NCI-H2227 treated with DMSO at 0.1 percent for 48 hours (cell line): ENCODE data around the gene ADAM33.

ENCODE experiments used
- DNase-seq: peaks from one replicate; lab custom pipeline; 2025; lab: John Stamatoyannopoulos, UW

Gene ADAM33

GRCh38 chr20:3646651-3647050 is 35.2 kb downstream of the ADAM33 start:
- DNase-seq, result no peak

- no peak for DNase-seq
Measured at GRCh38 chr20:3646067-3646440, 35.8 kb downstream of the ADAM33 start.

GRCh38 chr20:3645309-3646066 is 36.3 kb downstream of the ADAM33 start:
- no peak for DNase-seq

- DNase-seq, result no peak
Measured at GRCh38 chr20:3640259-3640658, 41.6 kb downstream of the ADAM33 start.

- DNase-seq, result no peak
Measured at GRCh38 chr20:3635346-3635745, 46.5 kb downstream of the ADAM33 start.

- no peak for DNase-seq
Measured at GRCh38 chr20:3633913-3634478, 47.8 kb downstream of the ADAM33 start.

- no peak for DNase-seq
Measured at GRCh38 chr20:3632311-3633004, 49.4 kb downstream of the ADAM33 start.

- no peak for DNase-seq
Measured at GRCh38 chr20:3631534-3631933, 50.3 kb downstream of the ADAM33 start.

- DNase-seq, result no peak
Measured at GRCh38 chr20:3630429-3630828, 51.4 kb downstream of the ADAM33 start.

GRCh38 chr20:3629893-3630292 is 51.9 kb downstream of the ADAM33 start:
- no peak for DNase-seq

GRCh38 chr20:3628502-3629314 is 53.1 kb downstream of the ADAM33 start:
- DNase-seq, result no peak

GRCh38 chr20:3627476-3627875 is 54.3 kb downstream of the ADAM33 start:
- no peak for DNase-seq

GRCh38 chr20:3622406-3622805 is 59.4 kb downstream of the ADAM33 start:
- no peak for DNase-seq

GRCh38 chr20:3621111-3621510 is 60.7 kb downstream of the ADAM33 start:
- DNase-seq, result no peak
